HepG2 (cell line): ENCODE results near the gene HOXB2. TPM values are rescaled to one million over a fixed set of nuclear protein-coding genes. Genes with fewer than 3 reads are reported as not detected.

Experiments used
- ATAC-seq: fragments of 200-7000 bp; cut with Tn5 transposase; 3 replicates; pipeline ENCODE4 v1.9.1; 2020; ENCODE audit warnings: mild to moderate bottlenecking, moderate library complexity
- BruUV-seq: library from RNA; stranded (reverse); fragments of 400-500 nt; replicated peaks from 2 replicates; lab custom pipeline; 2021; lab: Mats Ljungman, UMichigan
- CTCF ChIA-PET: fragments of 300-600 bp; formaldehyde crosslinking; extraction: SDS; loops from one replicate; lab custom pipeline; 2021; ENCODE audit warnings: low total read pairs, inconsistent platforms, low intra/inter-chr PET ratio; lab: Yijun Ruan, JAX
- POLR2A ChIA-PET: fragments of 350-600 bp; sonication (Branson Sonifier 250); formaldehyde crosslinking; loops from one replicate; lab custom pipeline; 2020; ENCODE audit warnings: antibody characterized with exemption, inconsistent platforms; lab: Yijun Ruan, JAX
- DNase-seq: peaks from one replicate; pipeline ENCODE4 v3.0.0-alpha.2; 2015; ENCODE audit warnings: low spot score
- FAIRE-seq: peaks from 3 replicates; lab custom pipeline; 2011; peaks lifted over from hg19 to GRCh38; lab: Jason Lieb, UNC
- H2AFZ ChIP-seq: one replicate; pipeline ENCODE4 v1.6.1; 2011; ENCODE audit warnings: low read length, inconsistent platforms
- H3K27ac ChIP-seq: fragments of 300-600 bp; 3 replicates; pipeline ENCODE4 v1.8.0; 2011; ENCODE audit warnings: mixed run types, mild to moderate bottlenecking, mixed read lengths, low read length, inconsistent platforms; ENCODE audit not compliant: insufficient read depth; ENCODE audit errors: extremely low read length
- H3K27me3 ChIP-seq, 2 experiments: fragments of 200-600 bp in 1 of 2; 2 replicates in 1 of 2; 3 replicates in 1 of 2; pipeline versions ENCODE4 v1.6.0 to v1.8.0; 2011; ENCODE audit warnings: low read length in 2 of 2, mild to moderate bottlenecking in 2 of 2, moderate library complexity in 2 of 2, inconsistent platforms in 1 of 2; ENCODE audit not compliant: insufficient read depth in 2 of 2, control insufficient read depth in 1 of 2
- H3K36me3 ChIP-seq, 2 experiments: fragments of 200-600 bp in 1 of 2; replicated peaks in 1 of 2; 2 replicates in 1 of 2; 3 replicates in 1 of 2; pipeline versions ENCODE4 v1.5.1 to v1.8.0; 2011; ENCODE audit warnings: low read length in 2 of 2, inconsistent platforms in 1 of 2; ENCODE audit not compliant: insufficient read depth in 2 of 2, control insufficient read depth in 1 of 2
- H3K4me1 ChIP-seq: 2 replicates; pipeline ENCODE4 v1.5.1; 2012; ENCODE audit warnings: low read length, inconsistent platforms; ENCODE audit not compliant: insufficient read depth
- H3K4me2 ChIP-seq: 2 replicates; pipeline ENCODE4 v1.6.0; 2011; ENCODE audit warnings: low read depth, low read length, inconsistent platforms
- H3K4me3 ChIP-seq, 3 experiments: fragments of 200-600 bp in 1 of 3; sonication (generic), shearing (Covaris generic) in 1 of 3; replicated peaks in 1 of 3; 2 replicates each; pipeline ENCODE4 v1.5.1; 2011 to 2016; ENCODE audit warnings: low read length in 3 of 3, inconsistent platforms in 2 of 3, low read depth in 2 of 3, mild to moderate bottlenecking in 2 of 3, control low read depth in 1 of 3, mixed read lengths in 1 of 3; ENCODE audit not compliant: insufficient read depth in 1 of 3
- H3K79me2 ChIP-seq: one replicate; pipeline ENCODE4 v1.6.1; 2011; ENCODE audit warnings: low read length, inconsistent platforms; ENCODE audit not compliant: insufficient read depth
- H3K9ac ChIP-seq: 2 replicates; pipeline ENCODE4 v1.6.0; 2011; ENCODE audit warnings: mild to moderate bottlenecking, low read depth, low read length, inconsistent platforms; ENCODE audit not compliant: insufficient read depth
- H3K9me3 ChIP-seq: 2 replicates; pipeline ENCODE4 v1.5.1; 2012; ENCODE audit warnings: mild to moderate bottlenecking, low read length
- H4K20me1 ChIP-seq: 2 replicates; pipeline ENCODE4 v1.6.0; 2011; ENCODE audit warnings: inconsistent platforms, mild to moderate bottlenecking, low read length, moderate library complexity; ENCODE audit not compliant: insufficient read depth
- ATM ChIP-seq: fragments of 450-650 bp; IDR thresholded peaks from 2 replicates; pipeline ENCODE4 v1.7.1; 2017; ENCODE audit warnings: mild to moderate bottlenecking, borderline replicate concordance
- ATRX ChIP-seq: sonication (generic); formaldehyde crosslinking; IDR thresholded peaks from 2 replicates; pipeline ENCODE4 v1.4.0; 2020; ENCODE audit warnings: missing genetic modification reagents, borderline replicate concordance
- CREB1 ChIP-seq, 2 experiments: fragments of 450-650 bp in 1 of 2; IDR thresholded peaks; 2 replicates each; pipeline ENCODE4 v1.6.1; 2016 to 2017; ENCODE audit warnings: control low read depth in 1 of 2, mild to moderate bottlenecking in 1 of 2, missing compliant biosample characterization in 1 of 2, missing genetic modification characterization in 1 of 2
- HNF4G ChIP-seq, 2 experiments: sonication (generic) in 1 of 2; formaldehyde crosslinking in 1 of 2; IDR thresholded peaks; 2 replicates each; pipeline versions ENCODE4 v1.4.0 to v1.6.1; 2011 to 2020; ENCODE audit warnings: borderline replicate concordance in 2 of 2, low read depth in 2 of 2, mild to moderate bottlenecking in 2 of 2, low read length in 1 of 2, missing genetic modification reagents in 1 of 2, moderate library complexity in 1 of 2
- ISL2 ChIP-seq: sonication (generic); formaldehyde crosslinking; IDR thresholded peaks from 2 replicates; pipeline ENCODE4 v1.5.0; 2020; ENCODE audit warnings: missing genetic modification reagents
- JARID2 ChIP-seq: sonication (generic); formaldehyde crosslinking; IDR thresholded peaks from 2 replicates; pipeline ENCODE4 v1.8.1; 2023; ENCODE audit warnings: missing genetic modification reagents, inconsistent platforms; ENCODE audit not compliant: insufficient replicate concordance
- NFIB ChIP-seq: sonication (generic); formaldehyde crosslinking; IDR thresholded peaks from 2 replicates; pipeline ENCODE4 v1.9.0; 2021; ENCODE audit warnings: missing genetic modification reagents, mild to moderate bottlenecking, borderline replicate concordance
- ONECUT2 ChIP-seq: sonication (generic); formaldehyde crosslinking; IDR thresholded peaks from 2 replicates; pipeline ENCODE4 v1.4.0; 2020; ENCODE audit warnings: missing genetic modification reagents
- SIX4 ChIP-seq: sonication (generic); formaldehyde crosslinking; IDR thresholded peaks from 2 replicates; pipeline ENCODE4 v1.4.0; 2020; ENCODE audit warnings: missing genetic modification reagents
- TBX3 ChIP-seq: fragments of 450-650 bp; IDR thresholded peaks from 2 replicates; pipeline ENCODE4 v1.6.1; 2017; ENCODE audit warnings: antibody characterized with exemption, mild to moderate bottlenecking, inconsistent platforms, borderline replicate concordance
- ZGPAT ChIP-seq: IDR thresholded peaks from 2 replicates; pipeline ENCODE4 v1.6.1; 2016; ENCODE audit warnings: mild to moderate bottlenecking
- ZNF343 ChIP-seq: sonication (generic); formaldehyde crosslinking; IDR thresholded peaks from 2 replicates; pipeline ENCODE4 v1.4.0; 2020; ENCODE audit warnings: mild to moderate bottlenecking, missing genetic modification reagents
- ZNF354B ChIP-seq: sonication (generic); formaldehyde crosslinking; IDR thresholded peaks from 2 replicates; pipeline ENCODE4 v1.8.0; 2022; ENCODE audit warnings: mild to moderate bottlenecking, missing genetic modification reagents
- ZNF724P ChIP-seq: sonication (generic); formaldehyde crosslinking; IDR thresholded peaks from 2 replicates; pipeline ENCODE4 v1.8.0; 2022; ENCODE audit warnings: missing genetic modification reagents, borderline replicate concordance
- ZSCAN20 ChIP-seq: sonication (generic); formaldehyde crosslinking; IDR thresholded peaks from 2 replicates; pipeline ENCODE4 v1.4.0; 2020; ENCODE audit warnings: missing genetic modification reagents, mild to moderate bottlenecking, borderline replicate concordance
- WGBS: methylation state at CpG from one replicate; pipeline ENCODE4 v1.1.6; 2017; ENCODE audit warnings: low lambda C conversion rate; 5-methylcytosine and 5-hydroxymethylcytosine counted together
- in situ Hi-C: cut with HindIII; loops from 2 replicates; pipeline ENCODE4 v1.10.0; 2017; ENCODE audit warnings: low pct_unique_long_range_greater_than_20kb; ENCODE audit not compliant: extremely low pct_ligation_motif_present
- intact Hi-C: fragments of 100-400 bp; cut with micrococcal nuclease; formaldehyde crosslinking; loops from one replicate; pipeline ENCODE4 v1.10.0; 2022; ENCODE audit not compliant: unreplicated experiment
- polyA plus RNA-seq, 8 experiments: library from polyadenylated mRNA; depleted of rRNA in 3 of 8; stranded (reverse) in 7 of 8; unstranded in 1 of 8; fragments of >200 nt; fragmentation: Illumina TruSeq in 4 of 8; extraction: Trizol in 4 of 8; gene quantifications; 2 replicates each; pipeline versions ENCODE4 v1.2.1 to v1.2.3, GENCODE V29; 2011 to 2016; ENCODE audit warnings: low read depth in 4 of 8, missing spikeins in 1 of 8, mixed read lengths in 1 of 8; ENCODE audit not compliant: insufficient read depth in 1 of 8
- total RNA-seq, 5 experiments: library from RNA; depleted of rRNA; stranded (reverse); fragments of >200 nt; fragmentation: Illumina TruSeq; extraction: Trizol; gene quantifications; 2 replicates each; pipeline ENCODE4 v1.2.3, GENCODE V29; 2016; ENCODE audit warnings: low read depth in 1 of 5

The HOXB2 gene
- total and polyA plus RNA-seq, 2 of the 13 experiments (the other 11 are each of a cell fraction or from before 2014, with no cell fraction given) = not detected

GRCh38 chr17:48565925-48566710 lies 21.2 kb upstream of the HOXB2 start:
- DNase-seq (no peak), ATAC-seq (no peak)
- BruUV-seq = no TSS peak
- Histone ChIP-seq H3K79me2 (no peaks in the 10 kb centered on the region), H2AFZ (no peak overlapping the region), H4K20me1 (0 out of 2 replicates have a peak, but pooled peaks cover 4% of the 10 kb centered on the region)
- in situ Hi-C loops = no loop called here
- ChIA-PET POLR2A (no interaction called here), CTCF (no interaction called here)
- intact Hi-C loops = no loop called here
- no peak for TF ChIP-seq TBX3
- peak; percentile 41; the same call in 1 of the 2 replicates for TF ChIP-seq CREB1 (IDR thresholded peaks at IDR 0.05)
- TF ChIP-seq CREB1 (CRISPR knock-in tag; IDR thresholded peaks at IDR 0.05) = no peak
- no peak for TF ChIP-seq ZNF354B
- TF ChIP-seq, all 625 proteins: peak for 1
- peaks cover 15 to 95% of the 10 kb centered on the region in 2 experiments for H3K27me3 ChIP-seq
- H3K36me3 ChIP-seq = no peaks in the 10 kb centered on the region
- no peaks in the 10 kb centered on the region for H3K9me3 ChIP-seq
- H3K4me1 ChIP-seq = no peaks in the 10 kb centered on the region
- no peak overlapping the region for H3K27ac ChIP-seq
- 3% methylated on average over 4 of the region's 4 CpGs for WGBS
- no peak overlapping the region for H3K4me3 ChIP-seq
- H3K9ac ChIP-seq = no peak overlapping the region
- no peak overlapping the region for H3K4me2 ChIP-seq
- FAIRE-seq = no peak

- DNase-seq = no peak
- Histone ChIP-seq H3K4me3 (no peak overlapping the region), H2AFZ (no peak overlapping the region), H4K20me1 (0 out of 2 replicates have a peak, but pooled peaks cover 4% of the 10 kb centered on the region), H3K9me3 (no peaks in the 10 kb centered on the region), H3K4me2 (no peak overlapping the region), H3K36me3 (no peaks in the 10 kb centered on the region), H3K4me1 (no peaks in the 10 kb centered on the region), H3K27ac (no peak overlapping the region), H3K9ac (no peak overlapping the region), H3K27me3 (peaks cover 14 to 94% of the 10 kb centered on the region in 2 experiments), H3K79me2 (no peaks in the 10 kb centered on the region)
- in situ Hi-C loops (no loop called here), intact Hi-C loops (no loop called here)
- no TSS peak for BruUV-seq
- no peak for FAIRE-seq
- 4% methylated on average over 2 of the region's 2 CpGs for WGBS
- ATAC-seq = no peak
- POLR2A ChIA-PET = no interaction called here
- CTCF ChIA-PET = no interaction called here
- TF ChIP-seq HNF4G (IDR thresholded peaks at IDR 0.05; ENCODE audit: borderline replicate concordance, low read depth, low read length) (no peak), HNF4G (CRISPR knock-in tag; IDR thresholded peaks at IDR 0.05; ENCODE audit: borderline replicate concordance, low read depth) (no peak), ATM (no peak), ISL2 (no peak), SIX4 (CRISPR knock-in tag) (no peak), NFIB (CRISPR knock-in tag) (no peak), ONECUT2 (no peak), ZNF724P (CRISPR knock-in tag) (no peak), ATRX (no peak), ZNF343 (no peak), ZSCAN20 (CRISPR knock-in tag) (no peak), JARID2 (CRISPR knock-in tag) (no peak), ZGPAT (CRISPR knock-in tag) (no peak)
Observed at GRCh38 chr17:48565022-48565554, 20.2 kb upstream of the HOXB2 start.
